Measurements from ENCODE around the gene MRTO4. TPM values are rescaled to one million over a fixed set of nuclear protein-coding genes. Genes with fewer than 3 reads are reported as not detected.

The MRTO4 gene
- total RNA-seq, 1 experiment from 2014 or later = 117 TPM

DNA sequence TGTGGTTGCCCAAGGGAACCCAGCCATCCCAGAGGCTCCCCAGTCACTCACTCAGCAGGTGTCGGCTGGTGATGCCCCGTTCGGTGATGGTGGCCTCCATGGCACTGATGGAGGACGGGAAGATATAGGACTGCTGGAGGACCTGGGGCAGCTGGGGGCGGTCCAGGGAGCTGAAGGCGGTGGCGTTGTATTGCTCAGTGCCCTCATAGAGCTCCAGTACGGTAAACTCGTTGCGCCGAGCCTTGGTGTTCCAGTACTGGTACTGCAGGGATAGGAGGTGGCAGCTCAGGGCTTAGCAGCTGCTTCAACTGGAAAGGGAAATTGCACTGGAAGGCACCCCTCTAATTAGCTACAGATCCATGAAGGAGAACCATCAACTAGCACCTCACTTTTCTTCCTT is 29.0 kb upstream of the MRTO4 start:
- Histone ChIP-seq H3K36me3 (ENCODE audit: low read depth, low read length) (peaks cover 74% of the 10 kb centered on the region), H3K27me3 (ENCODE audit: low read length) (no peaks in the 10 kb centered on the region)

DNA sequence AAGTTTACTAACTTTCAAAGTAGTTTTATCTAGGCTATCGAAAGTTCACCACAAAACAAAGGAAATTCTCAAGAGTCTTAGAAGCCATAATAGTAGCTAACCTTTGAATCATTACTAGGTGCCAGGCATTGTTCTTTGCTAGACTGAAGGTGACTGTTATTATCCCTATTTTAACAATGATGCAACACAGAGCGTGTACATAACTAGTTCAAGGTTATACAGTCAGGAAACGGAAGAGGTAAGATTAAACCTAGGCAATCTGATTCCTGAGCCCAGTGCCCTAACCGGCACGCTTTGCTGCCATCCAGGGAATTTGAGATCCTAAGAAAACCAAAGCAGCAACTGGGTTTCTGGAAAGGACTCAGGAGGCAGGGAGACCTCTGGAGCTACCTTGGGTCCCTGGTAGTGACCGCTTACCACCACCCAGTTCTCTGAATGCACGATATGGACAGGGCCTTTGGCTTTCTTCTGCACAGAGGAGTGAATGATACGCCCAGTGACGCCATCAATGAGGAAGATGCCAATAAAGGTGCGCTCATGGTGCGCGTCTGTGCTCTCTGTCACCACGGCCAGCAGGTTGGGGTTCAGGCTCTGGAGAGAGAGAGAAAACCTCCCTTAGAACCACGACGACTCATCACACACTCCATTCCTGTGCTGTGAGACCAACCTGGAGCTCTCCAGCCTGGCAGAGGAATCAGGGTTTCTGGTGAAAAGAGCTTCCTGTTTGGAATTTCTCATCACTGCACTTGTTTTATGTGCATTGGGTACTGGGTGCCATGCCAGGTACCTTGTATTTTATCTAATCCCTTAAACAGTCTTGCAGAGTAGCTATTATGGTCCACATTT is 28.4 kb upstream of the MRTO4 start:
- POLR2A ChIA-PET (ENCODE audit: unreplicated experiment) = interaction anchor here (0.6 kb wide), 1 partner anchor 13 kb away, joined by 5 read pairs; no protein-coding TSS in a partner anchor
- intact Hi-C loops (cut with micrococcal nuclease) = no loop called here
- H3F3A ChIP-seq (ENCODE audit: low read length, unreplicated experiment) = no peaks in the 10 kb centered on the region
- H3K9ac ChIP-seq (ENCODE audit: low read length) = no peak overlapping the region
- no peak for TF ChIP-seq EZH2 (IDR thresholded peaks at IDR 0.05; ENCODE audit: low read length, unreplicated experiment)
- TF ChIP-seq, protein P1, sequence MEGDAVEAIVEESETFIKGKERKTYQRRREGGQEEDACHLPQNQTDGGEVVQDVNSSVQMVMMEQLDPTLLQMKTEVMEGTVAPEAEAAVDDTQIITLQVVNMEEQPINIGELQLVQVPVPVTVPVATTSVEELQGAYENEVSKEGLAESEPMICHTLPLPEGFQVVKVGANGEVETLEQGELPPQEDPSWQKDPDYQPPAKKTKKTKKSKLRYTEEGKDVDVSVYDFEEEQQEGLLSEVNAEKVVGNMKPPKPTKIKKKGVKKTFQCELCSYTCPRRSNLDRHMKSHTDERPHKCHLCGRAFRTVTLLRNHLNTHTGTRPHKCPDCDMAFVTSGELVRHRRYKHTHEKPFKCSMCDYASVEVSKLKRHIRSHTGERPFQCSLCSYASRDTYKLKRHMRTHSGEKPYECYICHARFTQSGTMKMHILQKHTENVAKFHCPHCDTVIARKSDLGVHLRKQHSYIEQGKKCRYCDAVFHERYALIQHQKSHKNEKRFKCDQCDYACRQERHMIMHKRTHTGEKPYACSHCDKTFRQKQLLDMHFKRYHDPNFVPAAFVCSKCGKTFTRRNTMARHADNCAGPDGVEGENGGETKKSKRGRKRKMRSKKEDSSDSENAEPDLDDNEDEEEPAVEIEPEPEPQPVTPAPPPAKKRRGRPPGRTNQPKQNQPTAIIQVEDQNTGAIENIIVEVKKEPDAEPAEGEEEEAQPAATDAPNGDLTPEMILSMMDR (conservative IDR thresholded peaks at IDR 0.05; ENCODE audit: low read depth, low read length) = no peak
- no peaks in the 10 kb centered on the region for H3K27me3 ChIP-seq (ENCODE audit: low read length)
- H2AFZ ChIP-seq (ENCODE audit: low read length) = no peak overlapping the region
- no peak overlapping the region for H3K27ac ChIP-seq (ENCODE audit: low read length)
- DNase-seq = peak; percentile 52
- CTCF ChIA-PET = no interaction called here
- H3K4me3 ChIP-seq (ENCODE audit: low read length) = no peak overlapping the region
- no peaks in the 10 kb centered on the region for H4K20me1 ChIP-seq (ENCODE audit: low read length)
- no peak overlapping the region for H3K4me2 ChIP-seq (ENCODE audit: low read length)
- peak; percentile 76 for ATAC-seq
- peaks cover 70% of the 10 kb centered on the region for H3K36me3 ChIP-seq (ENCODE audit: low read depth, low read length)
- no peaks in the 10 kb centered on the region for H3K9me3 ChIP-seq (ENCODE audit: low read length)
- no TSS peak for BruUV-seq (replicated peaks)
- no peaks in the 10 kb centered on the region for H3K79me2 ChIP-seq (ENCODE audit: low read length)
- no peaks in the 10 kb centered on the region for H3K9me2 ChIP-seq (replicated peaks; ENCODE audit: low read length)
- H3K4me1 ChIP-seq (ENCODE audit: insufficient read depth, low read length) = no peaks in the 10 kb centered on the region

More for the DNA sequence above, 29.0 kb upstream of the MRTO4 start:
- no peaks in the 10 kb centered on the region for H3F3A ChIP-seq (ENCODE audit: low read length, unreplicated experiment)
- H3K79me2 ChIP-seq (ENCODE audit: low read length) = no peaks in the 10 kb centered on the region
- H3K4me1 ChIP-seq (ENCODE audit: insufficient read depth, low read length) = no peaks in the 10 kb centered on the region
- ChIA-PET CTCF (interaction anchor here (0.6 kb wide), 1 partner anchor 849 kb away, joined by 3 read pairs; no protein-coding TSS in a partner anchor), POLR2A (ENCODE audit: unreplicated experiment) (no interaction called here)
- BruUV-seq (replicated peaks) = no TSS peak
- no peak overlapping the region for H3K9ac ChIP-seq (ENCODE audit: low read length)
- TF ChIP-seq EZH2 (IDR thresholded peaks at IDR 0.05; ENCODE audit: low read length, unreplicated experiment) (no peak), EZH2phosphoT487 (IDR thresholded peaks at IDR 0.05; ENCODE audit: borderline replicate concordance, low read length) (no peak)
- TF ChIP-seq, protein P1 (conservative IDR thresholded peaks at IDR 0.05; ENCODE audit: low read depth, low read length) = no peak
- intact Hi-C loops (cut with micrococcal nuclease) = no loop called here
- no peak overlapping the region for H2AFZ ChIP-seq (ENCODE audit: low read length)
- ATAC-seq (no peak), DNase-seq (no peak)
- no peaks in the 10 kb centered on the region for H3K9me2 ChIP-seq (replicated peaks; ENCODE audit: low read length)
- no peaks in the 10 kb centered on the region for H3K9me3 ChIP-seq (ENCODE audit: low read length)
- H3K27ac ChIP-seq (ENCODE audit: low read length) = no peak overlapping the region
- no peak overlapping the region for H3K4me2 ChIP-seq (ENCODE audit: low read length)
- no peaks in the 10 kb centered on the region for H4K20me1 ChIP-seq (ENCODE audit: low read length)
- H3K4me3 ChIP-seq (ENCODE audit: low read length) = no peak overlapping the region

DNA sequence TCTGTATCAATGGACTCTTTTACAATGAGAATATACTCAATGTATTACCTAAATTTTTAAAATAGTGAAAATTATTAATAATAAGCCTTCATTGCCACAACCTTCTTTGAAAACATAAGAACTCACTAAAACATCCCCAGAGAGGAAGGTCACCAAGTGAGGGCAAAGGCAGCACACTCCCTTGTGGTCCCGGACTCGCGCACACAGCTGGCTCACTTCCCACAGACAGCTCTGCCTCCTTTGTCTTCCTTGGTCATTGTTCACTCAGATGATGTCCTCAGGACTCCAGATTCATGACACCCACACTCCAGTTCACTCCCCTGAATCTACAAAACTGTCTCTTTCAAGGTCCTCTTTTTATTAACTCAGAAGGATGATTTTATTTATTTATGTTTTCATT is 22.4 kb upstream of the MRTO4 start:
- intact Hi-C loops (cut with micrococcal nuclease) = no loop called here
- no peak overlapping the region for H2AFZ ChIP-seq (ENCODE audit: low read length)
- POLR2A ChIA-PET (ENCODE audit: unreplicated experiment) = no interaction called here
- no TSS peak for BruUV-seq (replicated peaks)
- peaks cover 69% of the 10 kb centered on the region for H3K36me3 ChIP-seq (ENCODE audit: low read depth, low read length)
- no peak overlapping the region for H3K4me2 ChIP-seq (ENCODE audit: low read length)
- no peak overlapping the region for H3K9ac ChIP-seq (ENCODE audit: low read length)
- H4K20me1 ChIP-seq (ENCODE audit: low read length) = no peaks in the 10 kb centered on the region
- H3K4me1 ChIP-seq (ENCODE audit: insufficient read depth, low read length) = no peaks in the 10 kb centered on the region
- H3K27me3 ChIP-seq (ENCODE audit: low read length) = no peaks in the 10 kb centered on the region
- H3K4me3 ChIP-seq (ENCODE audit: low read length) = no peak overlapping the region
- CTCF ChIA-PET = no interaction called here
- TF ChIP-seq EZH2 (IDR thresholded peaks at IDR 0.05; ENCODE audit: low read length, unreplicated experiment) = no peak
- TF ChIP-seq EZH2phosphoT487 (IDR thresholded peaks at IDR 0.05; ENCODE audit: borderline replicate concordance, low read length) = no peak
- TF ChIP-seq, protein P1 (conservative IDR thresholded peaks at IDR 0.05; ENCODE audit: low read depth, low read length) = no peak
- H3K9me2 ChIP-seq (replicated peaks; ENCODE audit: low read length) = no peaks in the 10 kb centered on the region
- no peaks in the 10 kb centered on the region for H3F3A ChIP-seq (ENCODE audit: low read length, unreplicated experiment)
- no peaks in the 10 kb centered on the region for H3K9me3 ChIP-seq (ENCODE audit: low read length)
- ATAC-seq (no peak), DNase-seq (no peak)
- H3K79me2 ChIP-seq (ENCODE audit: low read length) = no peaks in the 10 kb centered on the region
- no peak overlapping the region for H3K27ac ChIP-seq (ENCODE audit: low read length)

All from PC-3 (cell line).